HCT116 (cell line): ENCODE measurements around the gene SUPT20HL1. TPM values are rescaled to one million over a fixed set of nuclear protein-coding genes. Genes with fewer than 3 reads are reported as not detected.

ENCODE experiments used
- ATAC-seq: fragments of 200-7000 bp; cut with Tn5 transposase; 2 replicates; pipeline ENCODE4 v1.9.1; 2020; ENCODE audit warnings: mild to moderate bottlenecking, moderate library complexity
- BruUV-seq: library from RNA; stranded (reverse); fragments of 400-500 nt; replicated peaks from 2 replicates; lab custom pipeline; 2021; lab: Mats Ljungman, UMichigan
- CTCF ChIA-PET: fragments of 300-600 bp; sonication (Branson Sonifier 250); formaldehyde crosslinking; loops from one replicate; lab custom pipeline; 2021; ENCODE audit warnings: antibody characterized with exemption; lab: Charles Lee
- POLR2A ChIA-PET: fragments of 300-600, 350-600 bp; sonication (Branson Sonifier 250); formaldehyde crosslinking; loops from one replicate; lab custom pipeline; 2021; ENCODE audit warnings: antibody characterized with exemption; lab: Charles Lee
- RAD21 ChIA-PET, 2 experiments: fragments of 300-600 bp; sonication (Branson Sonifier 250); formaldehyde crosslinking; loops; one replicate each; lab custom pipeline; 2023; ENCODE audit warnings: low total read pairs in 2 of 2; ENCODE audit not compliant: uncharacterized antibody in 2 of 2, unreplicated experiment in 2 of 2, low non-redundant PET in 1 of 2; lab: Charles Lee
- DNase-seq: peaks from one replicate; pipeline ENCODE4 v3.0.0-alpha.2; 2010; ENCODE audit warnings: low read depth, low spot score
- H2AFZ ChIP-seq: fragments of 200-600 bp; shearing (Covaris generic), sonication (generic); 2 replicates; pipeline ENCODE4 v1.6.1; 2017; ENCODE audit warnings: low read depth, mixed run types, mixed read lengths, antibody characterized with exemption, low read length; ENCODE audit not compliant: poor library complexity, severe bottlenecking
- H3K27ac ChIP-seq: 2 replicates; pipeline ENCODE4 v1.5.1; 2012; ENCODE audit warnings: low read depth, low read length
- H3K27me3 ChIP-seq: fragments of 200-600 bp; sonication (generic); 2 replicates; pipeline ENCODE4 v1.6.1; 2016; ENCODE audit warnings: mixed run types, low read length, mixed read lengths; ENCODE audit not compliant: insufficient read depth
- H3K36me3 ChIP-seq, 2 experiments: fragments of 200-500 bp in 1 of 2; fragments of 200-600 bp in 1 of 2; sonication (Bioruptor generic) in 1 of 2; sonication (generic) in 1 of 2; 2 replicates each; pipeline versions ENCODE4 v1.5.1 to v1.6.1; 2014 to 2016; ENCODE audit warnings: low read length in 2 of 2, inconsistent platforms in 1 of 2, mixed read lengths in 1 of 2, mixed run types in 1 of 2; ENCODE audit not compliant: insufficient read depth in 2 of 2, control insufficient read depth in 1 of 2
- H3K4me1 ChIP-seq, 2 experiments: fragments of 200-600 bp in 1 of 2; sonication (generic) in 1 of 2; 2 replicates each; pipeline versions ENCODE4 v1.5.1 to v1.6.1; 2012 to 2017; ENCODE audit warnings: low read length in 2 of 2, inconsistent platforms in 1 of 2, mild to moderate bottlenecking in 1 of 2, mixed read lengths in 1 of 2, mixed run types in 1 of 2, moderate library complexity in 1 of 2; ENCODE audit not compliant: insufficient read depth in 2 of 2, control insufficient read depth in 1 of 2
- H3K4me2 ChIP-seq: fragments of 200-600 bp; sonication (generic); 2 replicates; pipeline ENCODE4 v1.6.1; 2017; ENCODE audit warnings: mixed run types, low read length, mixed read lengths
- H3K4me3 ChIP-seq, 2 experiments: fragments of 200-600 bp in 1 of 2; sonication (generic) in 1 of 2; replicated peaks in 1 of 2; 2 replicates each; pipeline ENCODE4 v1.5.1; 2011 to 2016; ENCODE audit warnings: low read length in 2 of 2, control low read depth in 1 of 2, low read depth in 1 of 2, mild to moderate bottlenecking in 1 of 2, mixed read lengths in 1 of 2, mixed run types in 1 of 2
- H3K79me2 ChIP-seq: fragments of 200-600 bp; sonication (generic); 2 replicates; pipeline ENCODE4 v1.6.1; 2017; ENCODE audit warnings: mild to moderate bottlenecking, mixed run types, low read length, moderate library complexity, mixed read lengths; ENCODE audit not compliant: insufficient read depth
- H3K9ac ChIP-seq: fragments of 200-600 bp; sonication (generic); 2 replicates; pipeline ENCODE4 v1.6.1; 2016; ENCODE audit warnings: low read length, mixed read lengths
- H3K9me2 ChIP-seq: fragments of 200-600 bp; sonication (generic), shearing (Covaris generic); 2 replicates; pipeline ENCODE4 v1.6.1; 2017; ENCODE audit warnings: mixed run types, mild to moderate bottlenecking, moderate library complexity; ENCODE audit not compliant: insufficient read depth
- H3K9me3 ChIP-seq, 2 experiments: fragments of 200-500 bp in 1 of 2; fragments of 200-600 bp in 1 of 2; sonication (Bioruptor generic) in 1 of 2; sonication (generic) in 1 of 2; 2 replicates each; pipeline ENCODE4 v1.6.1; 2014 to 2017; ENCODE audit warnings: low read length in 2 of 2, mixed read lengths in 2 of 2, inconsistent platforms in 1 of 2, low read depth in 1 of 2, mild to moderate bottlenecking in 1 of 2, mixed run types in 1 of 2, moderate library complexity in 1 of 2; ENCODE audit not compliant: control insufficient read depth in 1 of 2, insufficient read depth in 1 of 2
- H4K20me1 ChIP-seq: fragments of 200-600 bp; sonication (generic), shearing (Covaris generic); 2 replicates; pipeline ENCODE4 v1.6.1; 2017; ENCODE audit warnings: mixed run types, mild to moderate bottlenecking, moderate library complexity; ENCODE audit not compliant: insufficient read depth
- CBX3 ChIP-seq: IDR thresholded peaks from 2 replicates; pipeline ENCODE4 v1.6.1; 2012; ENCODE audit warnings: low read depth
- CEBPB ChIP-seq: IDR thresholded peaks from 2 replicates; pipeline ENCODE4 v1.6.1; 2012; ENCODE audit warnings: low read depth
- ELF1 ChIP-seq: IDR thresholded peaks from 2 replicates; pipeline ENCODE4 v1.6.1; 2012; ENCODE audit warnings: low read depth, borderline replicate concordance
- FOSL1 ChIP-seq: IDR thresholded peaks from 2 replicates; pipeline ENCODE4 v1.6.1; 2012; ENCODE audit warnings: low read depth
- JUND ChIP-seq: IDR thresholded peaks from 2 replicates; pipeline ENCODE4 v1.6.1; 2012
- MAX ChIP-seq: IDR thresholded peaks from 2 replicates; pipeline ENCODE4 v1.6.1; 2012
- POLR2A ChIP-seq: IDR thresholded peaks from 2 replicates; pipeline ENCODE4 v1.7.0; 2011; ENCODE audit warnings: borderline replicate concordance; ENCODE audit not compliant: insufficient read depth, insufficient read length; ENCODE audit errors: extremely low read depth
- SIN3A ChIP-seq: IDR thresholded peaks from 2 replicates; pipeline ENCODE4 v1.6.1; 2012; ENCODE audit warnings: low read depth
- SP1 ChIP-seq: IDR thresholded peaks from 2 replicates; pipeline ENCODE4 v1.6.1; 2012; ENCODE audit warnings: low read depth
- SRF ChIP-seq: IDR thresholded peaks from 2 replicates; pipeline ENCODE4 v1.6.1; 2012; ENCODE audit warnings: low read depth
- TCF7L2 ChIP-seq: IDR thresholded peaks from 2 replicates; pipeline ENCODE4 v1.7.0; 2011; ENCODE audit warnings: borderline replicate concordance, inconsistent platforms; ENCODE audit not compliant: insufficient read depth, insufficient read length; ENCODE audit errors: extremely low read depth
- YY1 ChIP-seq: IDR thresholded peaks from 2 replicates; pipeline ENCODE4 v1.6.1; 2011; ENCODE audit warnings: low read length, low read depth, moderate library complexity, mild to moderate bottlenecking; ENCODE audit not compliant: insufficient replicate concordance; ENCODE audit errors: extremely low read depth
- ZBTB33 ChIP-seq: IDR thresholded peaks from 2 replicates; pipeline ENCODE4 v1.6.1; 2011; ENCODE audit warnings: mild to moderate bottlenecking, low read length, moderate library complexity; ENCODE audit not compliant: insufficient replicate concordance; ENCODE audit errors: extremely low read depth
- ZFX ChIP-seq: fragments of 450-650 bp; IDR thresholded peaks from 2 replicates; pipeline ENCODE4 v1.6.1; 2017
- ZNF274 ChIP-seq: fragments of 200-500 bp; sonication (Bioruptor generic); IDR thresholded peaks from 2 replicates; pipeline ENCODE4 v1.6.1; 2014; ENCODE audit warnings: mild to moderate bottlenecking, low read depth, low read length, inconsistent platforms
- intact Hi-C: fragments of 100-400 bp; cut with micrococcal nuclease; formaldehyde crosslinking; loops from 2 replicates; pipeline ENCODE4 v1.10.0; 2022
- total RNA-seq: library from RNA; stranded (reverse); gene quantifications from one replicate; pipeline ENCODE4 v1.2.1, GENCODE V29; 2021; ENCODE audit not compliant: unreplicated experiment

The SUPT20HL1 gene
- total RNA-seq, 1 experiment from 2014 or later = not detected

- TF ChIP-seq ZBTB33 (no peak), JUND (no peak)
These were observed 19.9 kb upstream of the SUPT20HL1 start (continued) for GRCh38 chrX:24340501-24340900.

GRCh38 chrX:24341795-24342194 is 18.6 kb upstream of the SUPT20HL1 start:
- Histone ChIP-seq H3K4me1 (no peaks in the 10 kb centered on the region), H3K27ac (no peak overlapping the region), H3K36me3 (no peaks in the 10 kb centered on the region), H3K9me2 (no peaks in the 10 kb centered on the region), H3K4me2 (no peak overlapping the region), H3K79me2 (no peaks in the 10 kb centered on the region), H3K9ac (no peak overlapping the region), H3K27me3 (no peaks in the 10 kb centered on the region), H3K4me3 (no peak overlapping the region)
- no peak for ATAC-seq
- intact Hi-C loops = no loop called here
- CTCF ChIA-PET = no interaction called here
- RAD21 ChIA-PET = no interaction called here
- TF ChIP-seq ZBTB33 = no peak
- no peak for TF ChIP-seq ELF1
- TF ChIP-seq MAX = no peak
- no peak for TF ChIP-seq JUND
- TF ChIP-seq FOSL1 = no peak
- TF ChIP-seq CBX3 = no peak
- no peak for TF ChIP-seq TCF7L2
- no peak for TF ChIP-seq CEBPB
- no peak for TF ChIP-seq SIN3A
- TF ChIP-seq ZFX = no peak
- TF ChIP-seq YY1 = no peak
- TF ChIP-seq POLR2A = no peak
- TF ChIP-seq SRF = no peak
- TF ChIP-seq ZNF274 = no peak
- TF ChIP-seq SP1 = no peak
- TF ChIP-seq, all 23 proteins: peak for 0
- BruUV-seq = no TSS peak
- Histone ChIP-seq H3K9me3 (no peaks in the 10 kb centered on the region), H2AFZ (no peak overlapping the region), H4K20me1 (no peaks in the 10 kb centered on the region)
- DNase-seq = no peak
- POLR2A ChIA-PET = no interaction called here
